NCI-H82 treated with DMSO at 0.1 percent for 48 hours (cell line): ENCODE data around the gene IGLL1.
"Not testable (repeated sequence)": the region's sequence is repeated elsewhere in the genome, so short reads cannot be mapped to it uniquely, and the experiment has no call there.

Experiments
- DNase-seq: peaks from one replicate; lab custom pipeline; 2025; ENCODE audit not compliant: unreplicated experiment; lab: John Stamatoyannopoulos, UW

IGLL1 gene

GRCh38 chr22:23542391-23542790, 37.7 kb downstream of the IGLL1 start:
- DNase-seq = peak; percentile 27

- DNase-seq = not testable (repeated sequence)
These were observed 38.2 kb downstream of the IGLL1 start for GRCh38 chr22:23541849-23542281.

- not testable (repeated sequence) for DNase-seq
These were observed 39.3 kb downstream of the IGLL1 start for GRCh38 chr22:23540837-23541236.

DNA sequence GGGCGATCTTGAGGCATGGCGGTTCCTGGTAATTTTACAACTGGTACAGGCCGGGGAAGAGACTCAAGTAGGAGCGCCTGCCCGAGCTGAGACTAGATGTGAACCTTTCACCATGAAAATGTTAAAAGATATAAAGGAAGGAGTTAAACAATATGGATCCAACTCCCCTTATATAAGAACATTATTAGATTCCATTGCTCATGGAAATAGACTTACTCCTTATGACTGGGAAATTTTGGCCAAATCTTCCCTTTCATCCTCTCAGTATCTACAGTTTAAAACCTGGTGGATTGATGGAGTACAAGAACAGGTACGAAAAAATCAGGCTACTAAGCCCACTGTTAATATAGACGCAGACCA, 40.3 kb downstream of the IGLL1 start:
- not testable (repeated sequence) for DNase-seq

GRCh38 chr22:23539135-23539838, 40.8 kb downstream of the IGLL1 start:
- peak; percentile 61 for DNase-seq

GRCh38 chr22:23538696-23539030, 41.4 kb downstream of the IGLL1 start:
- not testable (repeated sequence) for DNase-seq

DNA sequence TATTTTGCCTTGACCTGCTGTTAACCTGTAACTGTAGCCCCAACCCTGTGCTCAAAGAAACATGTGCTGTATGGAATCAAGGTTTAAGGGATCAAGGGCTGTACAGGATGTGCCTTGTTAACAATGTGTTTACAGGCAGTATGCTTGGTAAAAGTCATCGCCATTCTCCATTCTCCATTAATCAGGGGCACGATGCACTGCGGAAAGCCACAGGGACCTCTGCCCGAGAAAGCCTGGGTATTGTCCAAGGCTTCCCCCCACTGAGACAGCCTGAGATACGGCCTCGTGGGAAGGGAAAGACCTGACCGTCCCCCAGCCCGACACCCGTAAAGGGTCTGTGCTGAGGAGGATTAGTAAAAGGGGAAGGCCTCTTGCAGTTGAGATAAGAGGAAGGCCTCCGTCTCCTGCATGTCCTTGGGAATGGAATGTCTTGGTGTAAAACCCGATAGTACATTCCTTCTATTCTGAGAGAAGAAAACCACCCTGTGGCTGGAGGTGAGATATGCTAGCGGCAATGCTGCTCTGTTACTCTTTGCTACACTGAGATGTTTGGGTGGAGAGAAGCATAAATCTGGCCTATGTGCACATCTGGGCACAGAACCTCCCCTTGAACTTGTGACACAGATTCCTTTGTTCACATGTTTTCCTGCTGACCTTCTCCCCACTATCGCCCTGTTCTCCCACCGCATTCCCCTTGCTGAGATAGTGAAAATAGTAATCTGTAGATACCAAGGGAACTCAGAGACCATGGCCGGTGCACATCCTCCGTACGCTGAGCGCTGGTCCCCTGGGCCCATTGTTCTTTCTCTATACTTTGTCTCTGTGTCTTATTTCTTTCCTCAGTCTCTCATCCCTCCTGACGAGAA, 42.0 kb downstream of the IGLL1 start:
- not testable (repeated sequence) for DNase-seq

- DNase-seq = no peak
These were observed 42.7 kb downstream of the IGLL1 start for GRCh38 chr22:23537416-23537815.

- no peak for DNase-seq
These were observed 43.2 kb downstream of the IGLL1 start for GRCh38 chr22:23536821-23537345.

- DNase-seq = not testable (repeated sequence)
These were observed 44.1 kb downstream of the IGLL1 start for GRCh38 chr22:23535790-23536661.

- no peak for DNase-seq
These were observed 45.0 kb downstream of the IGLL1 start for GRCh38 chr22:23534851-23535717.

DNA sequence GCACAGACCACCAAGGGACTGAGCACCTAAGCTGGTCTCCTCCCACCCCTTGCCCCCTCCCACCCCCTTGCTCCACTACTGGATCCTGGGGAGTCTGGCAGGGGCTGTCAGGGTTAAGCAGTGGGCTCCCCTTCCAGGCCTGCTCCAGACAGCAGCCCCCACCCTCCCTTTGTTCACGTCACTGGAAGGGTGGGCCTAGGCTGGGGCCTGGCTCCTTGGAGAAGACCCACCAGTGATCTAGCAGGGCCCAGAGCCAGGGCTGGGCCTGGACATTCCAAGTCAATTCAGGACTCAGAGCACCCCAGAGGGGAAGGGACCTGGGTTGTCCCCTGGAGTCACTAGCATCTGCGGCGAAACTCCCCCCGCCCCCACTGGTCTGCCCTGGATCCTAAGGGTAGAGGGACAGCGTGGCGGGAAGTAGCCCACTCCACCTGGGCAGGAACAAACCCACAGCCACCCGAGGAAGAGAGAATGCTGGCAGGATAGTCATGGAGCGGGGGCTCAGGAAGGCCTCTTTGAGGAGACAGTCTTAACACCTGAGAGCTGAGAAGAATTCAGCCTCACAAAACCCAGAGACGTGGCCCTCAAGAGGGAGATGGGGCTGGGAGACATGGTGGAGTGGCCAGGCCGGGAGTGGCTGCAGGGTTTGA, 45.8 kb downstream of the IGLL1 start:
- DNase-seq = no peak

DNA sequence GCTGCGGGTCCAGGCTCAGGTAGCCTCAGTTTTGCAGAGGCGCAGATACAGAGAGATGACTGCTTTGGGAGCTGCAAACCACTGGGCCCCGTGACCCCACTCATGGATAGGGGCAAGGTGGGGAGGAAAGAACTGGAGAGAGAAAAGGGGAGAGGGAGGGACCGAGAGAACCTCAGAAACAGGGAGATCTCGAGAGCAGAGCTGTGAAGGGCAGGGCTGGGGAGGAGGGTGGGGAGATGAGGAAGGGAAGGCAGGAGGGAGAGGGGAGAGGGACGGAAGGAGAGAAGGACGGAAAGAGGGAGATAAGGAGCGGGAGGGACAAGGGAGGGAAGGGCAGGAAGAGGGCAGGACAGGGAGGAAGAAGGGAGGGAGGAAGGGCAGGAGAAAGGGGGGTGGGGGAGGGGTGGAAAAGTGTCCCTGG, 46.3 kb downstream of the IGLL1 start:
- no peak for DNase-seq

GRCh38 chr22:23533328-23533762, 46.7 kb downstream of the IGLL1 start:
- DNase-seq = peak; percentile 31

GRCh38 chr22:23532731-23533130, 47.4 kb downstream of the IGLL1 start:
- no peak for DNase-seq

- DNase-seq = no peak
These were observed 48.0 kb downstream of the IGLL1 start for GRCh38 chr22:23531966-23532705.

GRCh38 chr22:23531283-23531956, 48.7 kb downstream of the IGLL1 start:
- no peak for DNase-seq

DNA sequence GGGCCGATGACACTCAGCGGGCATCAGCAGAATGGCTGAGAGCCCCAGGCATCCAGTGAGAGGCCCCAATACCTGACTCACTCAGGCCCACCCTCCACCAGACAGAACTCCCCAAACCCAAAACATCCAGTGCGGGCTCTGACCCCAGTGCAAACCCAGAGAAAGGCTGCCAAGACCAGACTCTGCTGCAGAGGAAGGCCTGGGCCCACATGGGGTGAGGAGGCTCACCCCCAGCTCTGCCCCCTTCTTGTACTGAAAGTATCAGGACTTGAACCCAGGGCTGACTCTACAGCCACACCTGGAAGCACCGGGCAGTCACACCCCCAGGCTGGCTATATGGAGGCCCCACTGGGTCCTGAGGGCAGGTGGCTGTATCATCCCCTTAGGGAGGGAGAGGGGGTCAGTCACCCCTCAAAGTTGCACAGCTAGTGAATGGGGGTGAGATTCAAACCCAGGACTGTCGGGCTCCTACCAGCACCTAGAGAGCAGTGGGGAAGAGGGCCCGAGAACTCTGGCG, 49.3 kb downstream of the IGLL1 start:
- DNase-seq = no peak
